ENCODE results near the gene IPO9. TPM values are rescaled to one million over a fixed set of nuclear protein-coding genes. Genes with fewer than 3 reads are reported as not detected.
"Not testable (repeated sequence)": the region's sequence is repeated elsewhere in the genome, so short reads cannot be mapped to it uniquely, and the experiment has no call there.

Gene IPO9
- total and polyA plus RNA-seq, 2 donors (not counting 1 experiment from before 2014, with no cell fraction given): 13.3 to 56.9 TPM

GRCh38 chr1:201834621-201835020 lies 5.7 kb downstream of the IPO9 start:
- H3K9ac ChIP-seq (ENCODE audit: low read length): no peak overlapping the region
- no peaks in the 10 kb centered on the region for H3K27me3 ChIP-seq (replicated peaks in 1 of 4; ENCODE audit: control extremely low read depth in 1 of 4, control insufficient read depth in 3 of 4, insufficient read depth in 4 of 4, low read length in 3 of 4)
- WGBS (ENCODE audit: insufficient coverage): 94% methylated on average over 4 of the region's 5 CpGs
- peaks cover 5 to 18% of the 10 kb centered on the region in 2 donors for H3K4me1 ChIP-seq (ENCODE audit: control insufficient read depth in 2 of 2, insufficient read depth in 2 of 2, low read length in 2 of 2)
- peaks cover 40% of the 10 kb centered on the region for H3K4me1 Mint-ChIP-seq
- intact Hi-C loops (cut with micrococcal nuclease): no loop called here
- H3K27me3 Mint-ChIP-seq: no peaks in the 10 kb centered on the region
- peaks cover 5 to 6% of the 10 kb centered on the region in 2 experiments for H3K36me3 ChIP-seq (replicated peaks in 1 of 2; ENCODE audit: control extremely low read depth in 1 of 2, control insufficient read depth in 1 of 2, extremely low read depth in 1 of 2, insufficient read depth in 2 of 2, low read length in 1 of 2)
- peaks cover 100% of the 10 kb centered on the region for H3K79me2 ChIP-seq (ENCODE audit: control insufficient read depth, insufficient read depth, low read length)
- peaks cover 51% of the 10 kb centered on the region for H4K20me1 ChIP-seq (ENCODE audit: control insufficient read depth, insufficient read depth, low read length, poor library complexity, severe bottlenecking)
- H3K27ac Mint-ChIP-seq: no peak overlapping the region
- no peaks in the 10 kb centered on the region for H3K9me3 ChIP-seq (ENCODE audit: control extremely low read depth in 1 of 3, control insufficient read depth in 2 of 3, insufficient read depth in 1 of 3, low read length in 2 of 3)
- no peak for TF ChIP-seq CTCF (IDR thresholded peaks at IDR 0.05)
- no peak for TF ChIP-seq EZH2 (IDR thresholded peaks at IDR 0.05; ENCODE audit: borderline replicate concordance, insufficient read depth, low read depth, low read length, poor library complexity, severe bottlenecking)
- no peak for ATAC-seq (ENCODE audit: low read depth)
- H2AFZ ChIP-seq (ENCODE audit: insufficient read depth, low read depth, low read length, poor library complexity, severe bottlenecking): no peak overlapping the region
- DNase-seq: no peak
- no peak overlapping the region for H3K4me3 Mint-ChIP-seq
- no peak overlapping the region for H3K27ac ChIP-seq (ENCODE audit: low read length in 2 of 2)
- H3K4me3 ChIP-seq (ENCODE audit: control extremely low read depth in 1 of 5, extremely low read depth in 1 of 5, insufficient read depth in 1 of 5, low read depth in 2 of 5, low read length in 4 of 5): no peak overlapping the region
- ChIA-PET CTCF (no interaction called here), POLR2A (no interaction called here)
- H3K4me2 ChIP-seq (replicated peaks; ENCODE audit: low read depth, low read length, poor library complexity, severe bottlenecking): no peak overlapping the region
- H3K9me3 Mint-ChIP-seq (ENCODE audit: insufficient read depth): no peaks in the 10 kb centered on the region

- peaks cover 67% of the 10 kb centered on the region for H4K20me1 ChIP-seq (ENCODE audit: control insufficient read depth, insufficient read depth, low read length, poor library complexity, severe bottlenecking)
- no peak overlapping the region for H3K4me3 ChIP-seq (ENCODE audit: control extremely low read depth in 1 of 5, extremely low read depth in 1 of 5, insufficient read depth in 1 of 5, low read depth in 2 of 5, low read length in 4 of 5)
- DNase-seq (no peak), ATAC-seq (ENCODE audit: low read depth) (no peak)
- H3K36me3 ChIP-seq (replicated peaks in 1 of 2; ENCODE audit: control extremely low read depth in 1 of 2, control insufficient read depth in 1 of 2, extremely low read depth in 1 of 2, insufficient read depth in 2 of 2, low read length in 1 of 2): peaks cover 5 to 10% of the 10 kb centered on the region in 2 experiments
- intact Hi-C loops (cut with micrococcal nuclease): no loop called here
- CTCF ChIA-PET: interaction anchor here (0.7 kb wide), 1 partner anchor 347 kb away, joined by 4 read pairs; no protein-coding TSS in a partner anchor
- peaks cover 97% of the 10 kb centered on the region for H3K79me2 ChIP-seq (ENCODE audit: control insufficient read depth, insufficient read depth, low read length)
- Mint-ChIP-seq H3K27me3 (no peaks in the 10 kb centered on the region), H3K27ac (no peak overlapping the region), H3K4me1 (peaks cover 30% of the 10 kb centered on the region), H3K9me3 (ENCODE audit: insufficient read depth) (no peaks in the 10 kb centered on the region), H3K4me3 (no peak overlapping the region)
- POLR2A ChIA-PET: no interaction called here
- no peaks in the 10 kb centered on the region for H3K9me3 ChIP-seq (ENCODE audit: control extremely low read depth in 1 of 3, control insufficient read depth in 2 of 3, insufficient read depth in 1 of 3, low read length in 2 of 3)
- no CpG with 5 or more reads among the region's 2 CpGs for WGBS (ENCODE audit: insufficient coverage)
- no peaks in the 10 kb centered on the region for H3K27me3 ChIP-seq (replicated peaks in 1 of 4; ENCODE audit: control extremely low read depth in 1 of 4, control insufficient read depth in 3 of 4, insufficient read depth in 4 of 4, low read length in 3 of 4)
- H3K4me1 ChIP-seq (ENCODE audit: control insufficient read depth in 2 of 2, insufficient read depth in 2 of 2, low read length in 2 of 2): peaks cover 7% of the 10 kb centered on the region in 2 donors
- no peak overlapping the region for H3K4me2 ChIP-seq (replicated peaks; ENCODE audit: low read depth, low read length, poor library complexity, severe bottlenecking)
- TF ChIP-seq EZH2 (IDR thresholded peaks at IDR 0.05; ENCODE audit: borderline replicate concordance, insufficient read depth, low read depth, low read length, poor library complexity, severe bottlenecking): no peak
- no peak for TF ChIP-seq CTCF (IDR thresholded peaks at IDR 0.05)
- no peak overlapping the region for H2AFZ ChIP-seq (ENCODE audit: insufficient read depth, low read depth, low read length, poor library complexity, severe bottlenecking)
- no peak overlapping the region for H3K9ac ChIP-seq (ENCODE audit: low read length)
- H3K27ac ChIP-seq (ENCODE audit: low read length in 2 of 2): no peak overlapping the region
Observed at GRCh38 chr1:201838381-201838780, 9.4 kb downstream of the IPO9 start.

GRCh38 chr1:201839089-201839488 lies 10.1 kb downstream of the IPO9 start:
- H3K4me2 ChIP-seq (replicated peaks; ENCODE audit: low read depth, low read length, poor library complexity, severe bottlenecking); CTCF ChIA-PET; H3K4me1 ChIP-seq (ENCODE audit: control insufficient read depth in 2 of 2, insufficient read depth in 2 of 2, low read length in 2 of 2); H3K36me3 ChIP-seq (replicated peaks in 1 of 2; ENCODE audit: control extremely low read depth in 1 of 2, control insufficient read depth in 1 of 2, extremely low read depth in 1 of 2, insufficient read depth in 2 of 2, low read length in 1 of 2); H2AFZ ChIP-seq (ENCODE audit: insufficient read depth, low read depth, low read length, poor library complexity, severe bottlenecking); H3K27ac Mint-ChIP-seq; H3K9me3 ChIP-seq (ENCODE audit: control extremely low read depth in 1 of 3, control insufficient read depth in 2 of 3, insufficient read depth in 1 of 3, low read length in 2 of 3); POLR2A ChIA-PET; H3K27me3 ChIP-seq (replicated peaks in 1 of 4; ENCODE audit: control extremely low read depth in 1 of 4, control insufficient read depth in 3 of 4, insufficient read depth in 4 of 4, low read length in 3 of 4); ATAC-seq (ENCODE audit: low read depth); H3K27me3 Mint-ChIP-seq; H3K4me3 ChIP-seq (ENCODE audit: control extremely low read depth in 1 of 5, extremely low read depth in 1 of 5, insufficient read depth in 1 of 5, low read depth in 2 of 5, low read length in 4 of 5); H3K9ac ChIP-seq (ENCODE audit: low read length); H3K9me3 Mint-ChIP-seq (ENCODE audit: insufficient read depth); intact Hi-C loops (cut with micrococcal nuclease); H3K27ac ChIP-seq (ENCODE audit: low read length in 2 of 2); H3K4me3 Mint-ChIP-seq; DNase-seq: not testable (repeated sequence)
- 95% methylated on average over 9 of the region's 10 CpGs for WGBS (ENCODE audit: insufficient coverage)
- H3K4me1 Mint-ChIP-seq: peaks cover 29% of the 10 kb centered on the region
- Histone ChIP-seq H4K20me1 (ENCODE audit: control insufficient read depth, insufficient read depth, low read length, poor library complexity, severe bottlenecking) (peaks cover 64% of the 10 kb centered on the region), H3K79me2 (ENCODE audit: control insufficient read depth, insufficient read depth, low read length) (peaks cover 95% of the 10 kb centered on the region)
